Measurements from ENCODE around the gene FARP2. TPM values are rescaled to one million over a fixed set of nuclear protein-coding genes. Genes with fewer than 3 reads are reported as not detected.

The FARP2 gene
- total and polyA plus RNA-seq, 2 experiments from 2014 or later = 16.0 to 22.6 TPM

DNA sequence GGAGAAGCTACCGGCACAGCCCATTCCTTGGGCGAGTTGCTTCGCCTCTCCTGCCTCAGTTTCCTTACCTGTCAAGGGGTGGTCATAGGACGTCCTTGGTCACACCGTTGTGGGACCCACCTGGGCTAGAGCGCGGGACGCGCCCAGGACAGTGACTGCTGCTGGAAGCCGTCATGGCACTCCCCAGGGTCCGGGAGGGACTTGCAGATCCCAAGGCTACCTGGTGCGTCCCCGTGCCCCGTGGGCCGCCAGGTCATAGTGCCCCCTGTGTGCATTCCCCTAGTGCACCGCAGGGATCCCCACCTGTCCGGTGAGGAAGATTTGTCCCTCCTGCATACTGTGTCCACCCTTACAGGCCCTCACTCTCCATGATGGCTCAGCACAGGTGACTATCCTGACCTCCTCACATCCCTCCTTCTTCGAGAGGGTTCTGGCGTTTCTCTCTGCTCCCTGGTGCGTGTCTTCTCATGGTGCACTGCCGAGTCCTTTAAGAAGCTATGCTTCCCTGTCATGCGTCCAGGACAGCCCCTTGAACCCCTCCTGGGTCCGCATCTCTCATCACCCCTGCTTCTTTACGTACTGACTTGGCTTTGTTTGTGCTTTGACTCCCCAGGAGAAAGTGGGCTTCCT is 153.2 kb downstream of the FARP2 start (continued):
- TF ChIP-seq, protein P1, sequence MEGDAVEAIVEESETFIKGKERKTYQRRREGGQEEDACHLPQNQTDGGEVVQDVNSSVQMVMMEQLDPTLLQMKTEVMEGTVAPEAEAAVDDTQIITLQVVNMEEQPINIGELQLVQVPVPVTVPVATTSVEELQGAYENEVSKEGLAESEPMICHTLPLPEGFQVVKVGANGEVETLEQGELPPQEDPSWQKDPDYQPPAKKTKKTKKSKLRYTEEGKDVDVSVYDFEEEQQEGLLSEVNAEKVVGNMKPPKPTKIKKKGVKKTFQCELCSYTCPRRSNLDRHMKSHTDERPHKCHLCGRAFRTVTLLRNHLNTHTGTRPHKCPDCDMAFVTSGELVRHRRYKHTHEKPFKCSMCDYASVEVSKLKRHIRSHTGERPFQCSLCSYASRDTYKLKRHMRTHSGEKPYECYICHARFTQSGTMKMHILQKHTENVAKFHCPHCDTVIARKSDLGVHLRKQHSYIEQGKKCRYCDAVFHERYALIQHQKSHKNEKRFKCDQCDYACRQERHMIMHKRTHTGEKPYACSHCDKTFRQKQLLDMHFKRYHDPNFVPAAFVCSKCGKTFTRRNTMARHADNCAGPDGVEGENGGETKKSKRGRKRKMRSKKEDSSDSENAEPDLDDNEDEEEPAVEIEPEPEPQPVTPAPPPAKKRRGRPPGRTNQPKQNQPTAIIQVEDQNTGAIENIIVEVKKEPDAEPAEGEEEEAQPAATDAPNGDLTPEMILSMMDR (conservative IDR thresholded peaks at IDR 0.05; ENCODE audit: low read depth in 2 of 2) = no peak
- no peak for TF ChIP-seq CREB1 (CRISPR knock-in tag; IDR thresholded peaks at IDR 0.05; ENCODE audit: low read depth)
- TF ChIP-seq ZNF114 (CRISPR knock-in tag; IDR thresholded peaks at IDR 0.05) = no peak
- no peak for TF ChIP-seq POLR2AphosphoS5 (IDR thresholded peaks at IDR 0.05; ENCODE audit: low read depth)
- TF ChIP-seq JUNB (IDR thresholded peaks at IDR 0.05; ENCODE audit: unreplicated experiment) = no peak
- no peak for TF ChIP-seq EZH2phosphoT487 (IDR thresholded peaks at IDR 0.05; ENCODE audit: unreplicated experiment)

DNA sequence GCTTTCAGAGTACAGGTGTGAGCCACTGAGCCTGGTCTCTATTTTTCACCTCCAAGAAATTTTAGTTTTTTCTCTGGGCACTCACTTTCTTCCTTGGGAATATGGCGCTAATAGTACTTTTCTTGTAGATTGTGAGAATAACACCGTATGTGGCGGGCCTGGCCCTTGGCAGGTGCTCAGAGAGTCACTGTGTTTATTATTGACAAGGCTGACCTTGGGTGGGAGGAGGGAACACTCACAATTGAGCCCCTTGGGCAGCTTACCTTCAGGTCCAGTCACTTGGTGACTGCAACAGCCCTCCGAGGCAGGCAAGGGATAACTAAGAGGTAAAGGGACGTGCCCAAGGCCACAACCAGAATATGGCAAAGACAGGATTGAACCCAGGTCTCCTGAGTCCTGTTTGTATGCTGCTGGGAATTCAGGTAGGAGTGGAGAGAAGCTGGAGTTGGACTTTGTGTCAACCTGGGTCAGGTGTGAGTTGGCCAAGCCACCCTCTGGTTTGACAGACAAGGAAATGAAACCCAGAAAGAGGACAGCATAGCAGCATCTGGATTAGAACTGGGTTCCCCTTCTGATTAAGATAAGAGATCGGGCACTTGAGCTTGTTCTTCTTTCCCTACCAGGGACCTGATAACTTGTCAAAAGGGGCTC is 155.1 kb downstream of the FARP2 start:
- H3K9me3 Mint-ChIP-seq = no peaks in the 10 kb centered on the region; the same call in 1 of the 3 replicates
- Histone ChIP-seq H3K4me3 (no peak overlapping the region), H3K36me3 (ENCODE audit: insufficient read depth) (no peaks in the 10 kb centered on the region), H3K27me3 (ENCODE audit: insufficient read depth) (peaks cover 8% of the 10 kb centered on the region; the same call in 1 of the 2 replicates), H3K79me2 (replicated peaks; ENCODE audit: insufficient read depth) (peaks cover 14% of the 10 kb centered on the region), H2AFZ (no peak overlapping the region), H4K20me1 (replicated peaks; ENCODE audit: insufficient read depth) (peaks cover 8% of the 10 kb centered on the region; the same call in 1 of the 2 replicates), H3K9me2 (ENCODE audit: insufficient read depth) (no peaks in the 10 kb centered on the region), H3K4me1 (ENCODE audit: insufficient read depth) (peaks cover 13% of the 10 kb centered on the region), H3K4me2 (no peak overlapping the region), H3F3A (replicated peaks; ENCODE audit: low read depth) (peaks cover 7% of the 10 kb centered on the region; the same call in 1 of the 2 replicates), H3K27ac (ENCODE audit: low read depth) (no peak overlapping the region)
- TF ChIP-seq NANOG (IDR thresholded peaks at IDR 0.05; ENCODE audit: borderline replicate concordance) (no peak), JUNB (IDR thresholded peaks at IDR 0.05; ENCODE audit: unreplicated experiment) (no peak), CREB1 (CRISPR knock-in tag; IDR thresholded peaks at IDR 0.05; ENCODE audit: low read depth) (no peak), ZNF331 (CRISPR knock-in tag; IDR thresholded peaks at IDR 0.05; ENCODE audit: low read depth) (no peak), ZNF114 (CRISPR knock-in tag; IDR thresholded peaks at IDR 0.05) (no peak), EZH2 (IDR thresholded peaks at IDR 0.05; ENCODE audit: low read depth, unreplicated experiment) (no peak), EZH2phosphoT487 (IDR thresholded peaks at IDR 0.05; ENCODE audit: unreplicated experiment) (no peak)
- TF ChIP-seq, protein P1 (conservative IDR thresholded peaks at IDR 0.05; ENCODE audit: low read depth in 2 of 2) = no peak
- no peak overlapping the region for H3K27ac Mint-ChIP-seq
- H3K4me3 Mint-ChIP-seq = no peak overlapping the region
- H3K27me3 Mint-ChIP-seq (ENCODE audit: insufficient read depth, low read depth, poor library complexity) = peaks cover 34% of the 10 kb centered on the region
- H3K4me1 Mint-ChIP-seq = peaks cover 12% of the 10 kb centered on the region
- no peak for DNase-seq (ENCODE audit: low spot score)
- ATAC-seq = no peak
- H3K36me3 Mint-ChIP-seq (ENCODE audit: low read depth) = peaks cover 12% of the 10 kb centered on the region

All from GM23338 (cell line).